SJCRH30 (cell line): ENCODE measurements around the gene STRA6. TPM values are rescaled to one million over a fixed set of nuclear protein-coding genes. Genes with fewer than 3 reads are reported as not detected.
A peak's percentile ranks its signal among the peaks of the same experiment; 100 is the strongest.
"Not testable (repeated sequence)": the region's sequence is repeated elsewhere in the genome, so short reads cannot be mapped to it uniquely, and the experiment has no call there.

Experiments used
- DNase-seq, 2 experiments: peaks; one replicate each; pipeline ENCODE4 v3.0.0-alpha.2; 2015 to 2020
- H3K27ac ChIP-seq: fragments of 250-450 bp; sonication (Bioruptor Pico); 2 replicates; pipeline ENCODE4 v1.5.1; 2020; ENCODE audit warnings: mild to moderate bottlenecking, moderate library complexity
- H3K27me3 ChIP-seq: fragments of 250-450 bp; sonication (Bioruptor Pico); 2 replicates; pipeline ENCODE4 v1.5.1; 2020; ENCODE audit warnings: mild to moderate bottlenecking, moderate library complexity
- H3K36me3 ChIP-seq: fragments of 250-450 bp; sonication (Bioruptor Pico); 2 replicates; pipeline ENCODE4 v1.5.1; 2020; ENCODE audit warnings: mild to moderate bottlenecking, moderate library complexity
- H3K4me1 ChIP-seq: fragments of 250-450 bp; sonication (Bioruptor Pico); 2 replicates; pipeline ENCODE4 v1.5.1; 2020; ENCODE audit warnings: mild to moderate bottlenecking, moderate library complexity
- H3K4me3 ChIP-seq: fragments of 250-450 bp; sonication (Bioruptor Pico); 2 replicates; pipeline ENCODE4 v1.5.1; 2020; ENCODE audit warnings: mild to moderate bottlenecking, moderate library complexity
- H3K9me3 ChIP-seq: fragments of 250-450 bp; sonication (Bioruptor Pico); replicated peaks from 2 replicates; pipeline ENCODE4 v1.5.1; 2020; ENCODE audit warnings: mild to moderate bottlenecking, moderate library complexity
- total RNA-seq: library from RNA; depleted of rRNA; stranded (reverse); fragments of >200 nt; shearing (Covaris generic); gene quantifications from 2 replicates; pipeline ENCODE4 v1.2.3, GENCODE V29; 2014

STRA6 gene
- total RNA-seq, 1 experiment from 2014 or later, result 94.4 TPM

GRCh38 chr15:74173380-74174218 lies 29.0 kb downstream of the STRA6 start, which contains the start of gene ISLR:
Gene ISLR, plus strand, starts transcription at chr15:74173710. Its CDS starts 1,149 bp downstream, at chr15:74174859.
- Histone ChIP-seq H3K27me3 (no peaks in the 10 kb centered on the region), H3K9me3 (no peaks in the 10 kb centered on the region), H3K4me3 (peak within 1 kb of the TSS; percentile 49), H3K27ac (peak within 1 kb of the TSS; percentile 73), H3K4me1 (peaks cover 54% of the 10 kb centered on the region), H3K36me3 (no peaks in the 10 kb centered on the region)
- peak; percentile 54 to 67 for DNase-seq

GRCh38 chr15:74172701-74173379 lies 29.7 kb downstream of the STRA6 start:
- DNase-seq, result peak; percentile 71 to 78
- Histone ChIP-seq H3K27ac (peak overlapping the region; percentile 73), H3K4me1 (peaks cover 54% of the 10 kb centered on the region)

GRCh38 chr15:74171965-74172541 lies 30.5 kb downstream of the STRA6 start:
- DNase-seq, result peak in 1 of 2 experiments; percentile 6
- peaks cover 53% of the 10 kb centered on the region for H3K4me1 ChIP-seq
- H3K36me3 ChIP-seq, result no peaks in the 10 kb centered on the region
- H3K4me3 ChIP-seq, result no peak overlapping the region
- H3K9me3 ChIP-seq, result no peaks in the 10 kb centered on the region
- H3K27ac ChIP-seq, result no peak overlapping the region
- no peaks in the 10 kb centered on the region for H3K27me3 ChIP-seq

More at GRCh38 chr15:74172701-74173379, 29.7 kb downstream of the STRA6 start:
- no peaks in the 10 kb centered on the region for H3K9me3 ChIP-seq
- H3K36me3 ChIP-seq, result no peaks in the 10 kb centered on the region
- no peaks in the 10 kb centered on the region for H3K27me3 ChIP-seq
- H3K4me3 ChIP-seq, result peak overlapping the region; percentile 49

- H3K4me3 ChIP-seq, result no peak overlapping the region
- DNase-seq, result peak in 1 of 2 experiments; percentile 6
- no peaks in the 10 kb centered on the region for H3K9me3 ChIP-seq
- no peak overlapping the region for H3K27ac ChIP-seq
- H3K27me3 ChIP-seq, result no peaks in the 10 kb centered on the region
- no peaks in the 10 kb centered on the region for H3K36me3 ChIP-seq
- peaks cover 43% of the 10 kb centered on the region for H3K4me1 ChIP-seq
Measured at GRCh38 chr15:74170875-74171578, 31.6 kb downstream of the STRA6 start.

GRCh38 chr15:74170071-74170844 lies 32.3 kb downstream of the STRA6 start:
- H3K27me3 ChIP-seq, result no peaks in the 10 kb centered on the region
- DNase-seq, result peak in 1 of 2 experiments; percentile 21
- no peak overlapping the region for H3K27ac ChIP-seq
- H3K4me1 ChIP-seq, result peaks cover 42% of the 10 kb centered on the region
- no peak overlapping the region for H3K4me3 ChIP-seq
- H3K36me3 ChIP-seq, result no peaks in the 10 kb centered on the region
- no peaks in the 10 kb centered on the region for H3K9me3 ChIP-seq

GRCh38 chr15:74168711-74169126 lies 33.9 kb downstream of the STRA6 start:
- no peak overlapping the region for H3K27ac ChIP-seq
- DNase-seq, result peak in 1 of 2 experiments; percentile 6
- no peaks in the 10 kb centered on the region for H3K36me3 ChIP-seq
- H3K4me1 ChIP-seq, result peaks cover 32% of the 10 kb centered on the region
- H3K4me3 ChIP-seq, result no peak overlapping the region
- H3K27me3 ChIP-seq, result no peaks in the 10 kb centered on the region
- H3K9me3 ChIP-seq, result no peaks in the 10 kb centered on the region

GRCh38 chr15:74167891-74168331 lies 34.7 kb downstream of the STRA6 start:
- no peaks in the 10 kb centered on the region for H3K27me3 ChIP-seq
- H3K4me3 ChIP-seq, result no peak overlapping the region
- DNase-seq, result peak; percentile 59 to 70
- no peaks in the 10 kb centered on the region for H3K9me3 ChIP-seq
- H3K36me3 ChIP-seq, result no peaks in the 10 kb centered on the region
- peaks cover 26% of the 10 kb centered on the region for H3K4me1 ChIP-seq
- H3K27ac ChIP-seq, result no peak overlapping the region

GRCh38 chr15:74165461-74165860 lies 37.1 kb downstream of the STRA6 start:
- Histone ChIP-seq H3K36me3 (no peaks in the 10 kb centered on the region), H3K27me3 (no peaks in the 10 kb centered on the region), H3K9me3 (no peaks in the 10 kb centered on the region), H3K4me1 (peaks cover 33% of the 10 kb centered on the region), H3K27ac (no peak overlapping the region), H3K4me3 (no peak overlapping the region)
- DNase-seq, result no peak

GRCh38 chr15:74162195-74162536 lies 40.4 kb downstream of the STRA6 start:
- not testable (repeated sequence) for H3K36me3 ChIP-seq, H3K27ac ChIP-seq, H3K27me3 ChIP-seq, H3K9me3 ChIP-seq, DNase-seq, H3K4me3 ChIP-seq
- peaks cover 23% of the 10 kb centered on the region for H3K4me1 ChIP-seq

- not testable (repeated sequence) for H3K36me3 ChIP-seq, H3K9me3 ChIP-seq, H3K27me3 ChIP-seq, H3K4me3 ChIP-seq, H3K27ac ChIP-seq
- H3K4me1 ChIP-seq, result peaks cover 30% of the 10 kb centered on the region
- peak in 1 of 2 experiments; percentile 38 for DNase-seq
Measured at GRCh38 chr15:74160390-74160789, 42.2 kb downstream of the STRA6 start.

- DNase-seq, result no peak
- peaks cover 30% of the 10 kb centered on the region for H3K4me1 ChIP-seq
- no peak overlapping the region for H3K27ac ChIP-seq
- H3K36me3 ChIP-seq, result no peaks in the 10 kb centered on the region
- no peak overlapping the region for H3K4me3 ChIP-seq
- H3K9me3 ChIP-seq, result no peaks in the 10 kb centered on the region
- no peaks in the 10 kb centered on the region for H3K27me3 ChIP-seq
Measured at GRCh38 chr15:74159773-74160172, 42.8 kb downstream of the STRA6 start.

- H3K4me3 ChIP-seq, result no peak overlapping the region
- H3K9me3 ChIP-seq, result no peaks in the 10 kb centered on the region
- DNase-seq, result no peak
- no peak overlapping the region for H3K27ac ChIP-seq
- H3K27me3 ChIP-seq, result no peaks in the 10 kb centered on the region
- no peaks in the 10 kb centered on the region for H3K36me3 ChIP-seq
- H3K4me1 ChIP-seq, result peaks cover 30% of the 10 kb centered on the region
Measured at GRCh38 chr15:74158855-74159650, 43.5 kb downstream of the STRA6 start.
